Measurements from ENCODE around the gene PHACTR3. TPM values are rescaled to one million over a fixed set of nuclear protein-coding genes. Genes with fewer than 3 reads are reported as not detected.

The PHACTR3 gene
- total RNA-seq, 3 donors from 2014 or later, result 0.11 TPM; not detected in 2

- DNase-seq (no peak), ATAC-seq (no peak)
- no peaks in the 10 kb centered on the region for H3K4me1 Mint-ChIP-seq (ENCODE audit: low read depth)
- no peaks in the 10 kb centered on the region for H3K36me3 Mint-ChIP-seq (ENCODE audit: insufficient read depth)
- H3K4me3 Mint-ChIP-seq, result no peak overlapping the region
- no peaks in the 10 kb centered on the region for H3K9me3 Mint-ChIP-seq
- H3K27me3 Mint-ChIP-seq (ENCODE audit: low read depth), result peaks cover 52% of the 10 kb centered on the region
Measured at GRCh38 chr20:59596690-59597089, 7.7 kb upstream of the PHACTR3 start.

- Mint-ChIP-seq H3K36me3 (ENCODE audit: insufficient read depth) (no peaks in the 10 kb centered on the region), H3K4me3 (no peak overlapping the region), H3K9me3 (no peaks in the 10 kb centered on the region), H3K27me3 (ENCODE audit: low read depth) (peaks cover 58% of the 10 kb centered on the region), H3K4me1 (ENCODE audit: low read depth) (no peaks in the 10 kb centered on the region)
- DNase-seq (no peak), ATAC-seq (no peak)
Measured at GRCh38 chr20:59597240-59597639, 7.1 kb upstream of the PHACTR3 start.

- ATAC-seq, result no peak
- H3K9me3 Mint-ChIP-seq, result no peaks in the 10 kb centered on the region
- H3K27me3 Mint-ChIP-seq (ENCODE audit: low read depth), result peaks cover 73% of the 10 kb centered on the region
- no peaks in the 10 kb centered on the region for H3K4me1 Mint-ChIP-seq (ENCODE audit: low read depth)
- no peak for DNase-seq
- H3K36me3 Mint-ChIP-seq (ENCODE audit: insufficient read depth), result no peaks in the 10 kb centered on the region
- no peak overlapping the region for H3K4me3 Mint-ChIP-seq
Measured at GRCh38 chr20:59598625-59599310, 5.6 kb upstream of the PHACTR3 start.

GRCh38 chr20:59599941-59600340 lies 4.4 kb upstream of the PHACTR3 start:
- H3K36me3 Mint-ChIP-seq (ENCODE audit: insufficient read depth), result no peaks in the 10 kb centered on the region
- DNase-seq (no peak), ATAC-seq (no peak)
- no peaks in the 10 kb centered on the region for H3K9me3 Mint-ChIP-seq
- H3K27me3 Mint-ChIP-seq (ENCODE audit: low read depth), result peaks cover 73% of the 10 kb centered on the region
- no peak overlapping the region for H3K4me3 Mint-ChIP-seq
- no peaks in the 10 kb centered on the region for H3K4me1 Mint-ChIP-seq (ENCODE audit: low read depth)

- Mint-ChIP-seq H3K27me3 (ENCODE audit: low read depth) (peaks cover 71% of the 10 kb centered on the region), H3K9me3 (no peaks in the 10 kb centered on the region), H3K4me1 (ENCODE audit: low read depth) (no peaks in the 10 kb centered on the region), H3K36me3 (ENCODE audit: insufficient read depth) (no peaks in the 10 kb centered on the region), H3K4me3 (no peak overlapping the region)
- no peak for DNase-seq
- no peak for ATAC-seq
Measured at GRCh38 chr20:59600472-59600871, 3.9 kb upstream of the PHACTR3 start.

GRCh38 chr20:59602546-59603080 lies 1.7 kb upstream of the PHACTR3 start:
- DNase-seq, result no peak
- Mint-ChIP-seq H3K4me3 (no peak overlapping the region), H3K27me3 (ENCODE audit: low read depth) (peaks cover 72% of the 10 kb centered on the region), H3K9me3 (no peaks in the 10 kb centered on the region), H3K4me1 (ENCODE audit: low read depth) (no peaks in the 10 kb centered on the region), H3K36me3 (ENCODE audit: insufficient read depth) (no peaks in the 10 kb centered on the region)
- ATAC-seq, result no peak

- ATAC-seq, result no peak
- Mint-ChIP-seq H3K4me3 (no peak overlapping the region), H3K9me3 (no peaks in the 10 kb centered on the region)
Measured at GRCh38 chr20:59603176-59603575, 1.2 kb upstream of the PHACTR3 start.

GRCh38 chr20:59604741-59605600 lies 631 bp downstream of the PHACTR3 start:
- no peaks in the 10 kb centered on the region for H3K9me3 Mint-ChIP-seq
- H3K27me3 Mint-ChIP-seq (ENCODE audit: low read depth), result peaks cover 74% of the 10 kb centered on the region
- no peaks in the 10 kb centered on the region for H3K36me3 Mint-ChIP-seq (ENCODE audit: insufficient read depth)
- H3K4me1 Mint-ChIP-seq (ENCODE audit: low read depth), result no peaks in the 10 kb centered on the region
- no peak overlapping the region for H3K4me3 Mint-ChIP-seq
- no peak for DNase-seq
- no peak for ATAC-seq

More at GRCh38 chr20:59603176-59603575, 1.2 kb upstream of the PHACTR3 start:
- DNase-seq, result no peak
- H3K4me1 Mint-ChIP-seq (ENCODE audit: low read depth), result no peaks in the 10 kb centered on the region
- H3K27me3 Mint-ChIP-seq (ENCODE audit: low read depth), result peaks cover 77% of the 10 kb centered on the region
- no peaks in the 10 kb centered on the region for H3K36me3 Mint-ChIP-seq (ENCODE audit: insufficient read depth)

GRCh38 chr20:59605601-59606364 lies 1.4 kb downstream of the PHACTR3 start:
- DNase-seq (no peak), ATAC-seq (no peak)
- no peaks in the 10 kb centered on the region for H3K9me3 Mint-ChIP-seq
- no peak overlapping the region for H3K4me3 Mint-ChIP-seq
- no peaks in the 10 kb centered on the region for H3K36me3 Mint-ChIP-seq (ENCODE audit: insufficient read depth)
- no peaks in the 10 kb centered on the region for H3K4me1 Mint-ChIP-seq (ENCODE audit: low read depth)
- H3K27me3 Mint-ChIP-seq (ENCODE audit: low read depth), result peaks cover 68% of the 10 kb centered on the region

GRCh38 chr20:59606566-59606965 lies 2.2 kb downstream of the PHACTR3 start:
- Mint-ChIP-seq H3K4me3 (no peak overlapping the region), H3K36me3 (ENCODE audit: insufficient read depth) (no peaks in the 10 kb centered on the region), H3K27me3 (ENCODE audit: low read depth) (peaks cover 66% of the 10 kb centered on the region), H3K4me1 (ENCODE audit: low read depth) (no peaks in the 10 kb centered on the region), H3K9me3 (no peaks in the 10 kb centered on the region)
- ATAC-seq (no peak), DNase-seq (no peak)

GRCh38 chr20:59608396-59608795 lies 4.1 kb downstream of the PHACTR3 start:
- Mint-ChIP-seq H3K4me3 (no peak overlapping the region), H3K9me3 (no peaks in the 10 kb centered on the region), H3K27me3 (ENCODE audit: low read depth) (peaks cover 51% of the 10 kb centered on the region), H3K36me3 (ENCODE audit: insufficient read depth) (no peaks in the 10 kb centered on the region), H3K4me1 (ENCODE audit: low read depth) (no peaks in the 10 kb centered on the region)
- DNase-seq, result no peak
- no peak for ATAC-seq

- H3K27me3 Mint-ChIP-seq (ENCODE audit: low read depth), result peaks cover 47% of the 10 kb centered on the region
- no peaks in the 10 kb centered on the region for H3K36me3 Mint-ChIP-seq (ENCODE audit: insufficient read depth)
- ATAC-seq (no peak), DNase-seq (no peak)
- H3K9me3 Mint-ChIP-seq, result no peaks in the 10 kb centered on the region
- H3K4me1 Mint-ChIP-seq (ENCODE audit: low read depth), result no peaks in the 10 kb centered on the region
- H3K4me3 Mint-ChIP-seq, result no peak overlapping the region
Measured at GRCh38 chr20:59608871-59609270, 4.5 kb downstream of the PHACTR3 start.

- H3K4me3 Mint-ChIP-seq, result no peak overlapping the region
- H3K27me3 Mint-ChIP-seq (ENCODE audit: low read depth), result peaks cover 40% of the 10 kb centered on the region
- ATAC-seq (no peak), DNase-seq (no peak)
- no peaks in the 10 kb centered on the region for H3K9me3 Mint-ChIP-seq
- H3K4me1 Mint-ChIP-seq (ENCODE audit: low read depth), result no peaks in the 10 kb centered on the region
- H3K36me3 Mint-ChIP-seq (ENCODE audit: insufficient read depth), result no peaks in the 10 kb centered on the region
Measured at GRCh38 chr20:59611286-59611685, 6.9 kb downstream of the PHACTR3 start.

- H3K4me3 Mint-ChIP-seq, result no peak overlapping the region
- no peaks in the 10 kb centered on the region for H3K9me3 Mint-ChIP-seq
- ATAC-seq, result no peak
- H3K36me3 Mint-ChIP-seq (ENCODE audit: insufficient read depth), result no peaks in the 10 kb centered on the region
- peaks cover 29% of the 10 kb centered on the region for H3K27me3 Mint-ChIP-seq (ENCODE audit: low read depth)
- no peaks in the 10 kb centered on the region for H3K4me1 Mint-ChIP-seq (ENCODE audit: low read depth)
- no peak for DNase-seq
Measured at GRCh38 chr20:59613861-59614260, 9.5 kb downstream of the PHACTR3 start.

Measured in activated T-cell treated with anti-CD3 and anti-CD28 coated beads, Interleukin-2, amount 50 U/mL, for 4 hours (primary cell).